Stimulated activated CD4-positive, alpha-beta T cell treated with anti-CD3 and anti-CD28 coated beads, Interleukin-15, amount 100 ng/mL, for 24 hours (primary cell): ENCODE data around the gene PIGQ.

Source experiments
- DNase-seq: peaks from one replicate; pipeline ENCODE4 v3.0.0-alpha.2; 2020

Gene PIGQ

DNA sequence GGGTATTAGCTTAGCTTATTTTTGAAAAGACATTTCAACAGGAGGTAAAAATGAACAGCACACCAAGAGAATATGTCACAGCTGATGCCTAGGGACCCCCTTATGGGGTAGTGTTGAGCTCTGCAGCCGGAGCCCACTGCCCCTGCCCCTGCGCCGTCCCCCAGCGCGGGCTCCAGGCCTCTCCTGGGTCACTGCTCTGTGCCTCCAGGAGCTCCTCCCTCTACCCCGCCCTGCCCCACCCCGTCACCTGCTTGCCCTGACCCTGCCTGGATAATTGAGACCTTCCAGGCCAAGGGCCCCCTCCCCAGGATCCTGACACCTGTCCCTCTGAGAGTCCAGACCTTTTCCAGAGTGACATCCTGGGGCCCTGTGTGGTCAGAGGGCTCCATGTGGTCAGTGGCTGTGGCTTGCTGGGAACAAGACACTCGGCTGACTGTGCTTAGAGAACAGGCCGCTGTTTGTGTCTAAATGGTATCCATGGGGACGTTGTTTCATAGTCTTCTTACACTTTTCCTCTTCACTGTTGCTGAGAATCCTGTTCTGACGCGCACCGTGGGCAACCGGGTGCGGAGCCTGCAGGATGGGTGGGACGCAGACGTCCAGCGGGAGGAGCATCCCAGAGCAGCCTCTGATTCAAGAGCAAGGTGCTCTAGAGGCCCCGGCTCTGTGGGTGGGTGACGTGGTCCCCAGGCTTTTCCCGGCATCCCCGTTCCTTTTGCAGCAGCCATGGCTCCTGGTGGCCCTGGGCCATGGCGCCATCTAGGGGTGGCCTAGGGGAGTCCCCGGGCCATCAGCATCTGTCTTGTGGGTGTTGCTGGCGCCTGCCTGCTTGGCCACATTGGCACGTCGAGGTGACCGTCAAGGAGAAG, 41.0 kb downstream of the PIGQ start:
- DNase-seq: peak; percentile 77

DNA sequence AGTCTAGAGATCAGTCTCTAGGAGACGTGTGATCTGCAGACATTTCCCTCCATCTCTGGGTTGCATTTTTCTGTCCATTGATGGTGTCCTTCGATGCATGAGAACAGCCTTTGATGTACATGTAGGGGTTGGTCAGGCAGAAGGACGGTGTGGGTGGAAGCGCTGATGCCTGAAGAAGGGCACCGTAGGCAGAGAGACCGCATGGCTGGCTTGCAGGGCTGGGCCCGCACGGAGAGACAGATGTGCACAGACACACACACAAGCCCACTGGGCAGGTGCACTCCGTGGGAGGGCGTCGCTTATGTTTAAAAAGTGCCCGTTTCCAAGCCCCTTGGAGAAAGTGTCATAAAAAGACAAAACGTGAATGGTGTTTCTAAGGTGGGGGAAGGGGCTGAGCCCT, 45.4 kb downstream of the PIGQ start:
- no peak for DNase-seq

DNA sequence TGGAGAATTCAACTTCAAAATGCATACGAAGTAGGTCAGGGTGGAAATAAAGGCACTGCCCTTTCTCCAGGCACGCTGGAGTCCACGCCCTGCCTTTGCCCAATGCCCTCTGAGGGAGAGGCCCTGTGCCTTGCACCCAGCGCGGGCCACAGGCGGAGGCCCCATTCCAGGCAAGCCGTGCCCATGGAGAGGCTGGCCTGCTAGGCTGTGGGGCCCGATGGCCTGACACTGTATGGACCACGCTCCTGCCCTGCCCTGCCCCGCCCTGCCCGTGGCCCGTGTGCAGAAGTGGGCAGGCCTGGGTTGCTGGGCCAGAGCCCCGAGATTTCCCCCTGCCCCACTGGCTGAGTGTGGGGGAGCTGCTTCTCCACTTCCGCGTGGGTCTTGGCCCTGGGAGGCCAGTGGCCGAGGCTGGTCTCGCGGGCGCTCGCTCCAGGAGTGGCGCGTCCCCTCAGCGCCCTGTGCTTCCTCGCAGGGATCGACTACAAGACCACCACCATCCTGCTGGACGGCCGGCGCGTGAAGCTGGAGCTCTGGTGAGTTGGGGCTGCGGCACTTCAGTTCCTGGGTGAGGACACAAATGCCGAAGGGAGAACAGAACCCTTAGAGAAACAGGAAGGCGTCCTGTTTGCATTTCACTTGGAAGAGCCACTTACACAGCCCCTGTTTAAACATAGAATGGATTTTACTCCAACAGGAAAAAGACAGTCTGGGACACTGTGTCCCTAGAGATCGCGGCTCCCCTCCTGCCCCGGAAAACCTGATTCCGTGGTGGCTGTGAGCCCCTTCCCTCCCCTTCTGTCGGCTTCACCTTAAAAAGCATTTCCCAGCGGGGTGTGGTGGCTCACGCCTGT, 47.2 kb downstream of the PIGQ start:
- DNase-seq: no peak

DNA sequence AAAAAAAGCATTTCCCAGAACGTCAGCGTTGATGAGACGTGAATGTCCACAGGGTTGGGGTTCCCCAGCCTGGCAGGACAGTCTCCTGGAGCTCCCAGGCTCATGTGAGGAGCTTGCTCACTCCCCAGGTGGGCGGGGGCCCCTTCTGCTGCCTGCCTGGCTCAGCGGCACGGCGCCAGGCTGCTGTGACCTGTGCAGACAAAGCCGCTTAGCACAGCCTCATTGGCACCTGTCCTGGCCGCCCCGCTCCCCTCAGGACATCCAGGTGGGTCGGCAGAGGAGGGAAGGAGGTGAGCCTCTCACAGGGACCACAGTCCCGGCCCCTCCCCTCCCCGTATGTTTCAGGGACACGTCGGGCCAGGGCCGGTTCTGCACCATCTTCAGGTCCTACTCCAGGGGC, 48.1 kb downstream of the PIGQ start:
- no peak for DNase-seq

DNA sequence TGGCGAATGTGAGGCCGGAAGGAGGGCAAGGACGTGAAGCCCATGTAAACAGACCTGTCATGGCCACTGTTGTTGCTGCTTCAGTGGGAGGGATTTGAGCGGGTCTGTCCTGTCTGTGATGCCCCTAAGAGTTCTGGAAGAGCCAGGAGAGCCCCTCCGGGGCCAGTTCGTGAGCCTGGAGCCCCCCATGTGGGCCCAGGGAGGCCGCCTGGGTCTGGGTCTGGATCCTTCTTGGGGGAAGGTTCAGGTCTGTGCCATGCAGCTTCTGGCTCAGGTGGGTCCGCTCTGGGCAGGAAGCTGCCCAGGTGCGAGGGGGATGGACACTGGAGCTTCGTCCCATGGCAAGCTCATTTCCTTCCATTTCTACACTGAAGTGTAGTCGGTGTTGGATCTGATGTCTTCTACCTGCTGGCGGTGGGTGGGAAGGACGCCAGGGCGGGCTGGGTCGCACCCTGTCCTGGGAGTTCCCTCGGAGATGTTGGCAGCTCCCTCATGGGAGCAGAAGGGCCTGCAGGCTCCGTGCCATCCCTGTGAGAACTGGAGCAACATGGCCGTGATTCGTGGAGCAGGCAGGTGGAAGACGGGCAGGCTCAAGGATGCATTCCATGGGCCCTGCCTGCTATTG, 49.8 kb downstream of the PIGQ start:
- DNase-seq: no peak

DNA sequence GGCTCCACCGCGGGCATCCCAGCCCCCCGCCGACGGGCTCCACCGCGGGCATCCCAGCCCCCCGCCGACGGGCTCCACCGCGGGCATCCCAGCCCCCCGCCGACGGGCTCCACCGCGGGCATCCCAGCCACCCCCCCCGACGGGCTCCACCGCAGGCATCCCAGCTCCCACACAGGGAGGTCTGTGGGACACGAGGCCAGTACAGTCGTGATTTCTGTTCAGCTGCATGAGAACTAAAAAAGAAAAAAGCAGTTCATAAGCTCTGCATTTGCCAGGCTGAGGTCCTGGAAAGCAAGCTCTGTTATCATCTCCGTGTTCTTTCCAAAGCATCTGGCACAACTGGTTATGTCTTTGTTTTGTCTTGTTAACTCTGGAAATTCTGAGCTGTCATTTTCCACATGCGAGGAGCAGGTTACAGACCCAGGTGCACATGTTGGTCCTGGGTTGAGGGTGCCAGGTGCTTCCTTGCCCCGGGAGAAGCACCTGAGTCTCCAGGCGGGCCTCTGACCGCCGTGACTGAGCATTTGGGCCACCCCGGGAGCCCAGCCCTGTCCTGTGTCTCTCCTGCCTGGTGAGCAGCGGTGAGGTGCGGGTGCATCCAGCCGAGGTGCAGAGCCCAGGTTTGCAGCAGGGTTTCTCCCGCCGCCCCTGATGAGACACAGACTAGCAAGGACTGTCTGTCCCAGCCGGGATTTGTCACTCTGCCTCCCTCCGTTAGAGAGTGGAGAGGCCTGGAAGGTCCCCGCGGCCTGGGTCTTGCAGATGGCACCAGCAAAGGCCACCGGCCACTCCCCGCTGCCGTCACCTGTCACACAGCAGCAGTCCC, 51.1 kb downstream of the PIGQ start:
- DNase-seq: no peak

DNA sequence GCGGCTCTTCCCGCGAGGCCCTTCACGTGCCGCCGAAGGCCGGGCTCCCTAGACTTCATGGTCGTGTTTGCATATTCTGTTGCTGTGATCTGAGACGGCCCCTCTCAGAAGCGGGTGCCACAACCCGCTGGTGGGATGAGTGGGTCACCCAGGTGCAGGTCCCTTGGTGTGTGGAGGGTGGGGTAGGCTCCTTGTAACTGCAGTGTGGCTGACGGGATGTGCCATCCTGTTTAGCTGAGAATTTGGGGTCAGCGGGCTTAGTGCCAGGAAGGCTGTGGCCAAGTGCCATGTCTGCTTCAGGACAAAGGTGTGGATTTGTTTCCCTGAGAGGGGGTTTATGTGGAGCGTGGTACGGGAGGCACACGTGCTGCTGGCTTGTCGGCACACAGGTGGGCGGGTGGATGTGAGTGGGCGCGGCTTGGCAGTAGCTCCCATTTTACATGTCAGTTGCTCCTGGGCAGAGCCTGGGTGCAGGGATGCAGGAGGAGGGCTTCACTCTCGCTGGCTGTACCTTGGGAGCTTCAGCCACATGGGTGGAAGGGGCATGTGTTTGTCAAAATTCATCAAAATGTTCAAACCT, 51.8 kb downstream of the PIGQ start:
- DNase-seq: no peak

DNA sequence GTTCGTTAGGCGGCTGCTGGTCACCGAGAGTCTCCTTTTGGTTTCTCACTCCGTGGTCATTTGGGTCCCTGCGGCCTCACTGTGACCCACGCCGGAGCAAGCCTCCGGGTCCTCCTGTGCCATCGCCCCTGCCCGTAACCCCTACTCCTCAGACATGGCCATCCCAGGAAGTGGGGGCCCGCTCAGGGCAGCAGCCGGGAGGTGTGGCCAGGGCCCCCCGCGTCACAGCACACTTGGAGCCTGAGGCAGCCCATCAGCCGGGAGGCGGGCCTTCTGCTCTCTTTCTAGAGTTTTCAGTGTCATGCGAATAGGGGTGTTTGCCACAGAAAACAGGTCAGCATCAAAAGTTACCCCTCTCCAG, 53.1 kb downstream of the PIGQ start:
- no peak for DNase-seq

DNA sequence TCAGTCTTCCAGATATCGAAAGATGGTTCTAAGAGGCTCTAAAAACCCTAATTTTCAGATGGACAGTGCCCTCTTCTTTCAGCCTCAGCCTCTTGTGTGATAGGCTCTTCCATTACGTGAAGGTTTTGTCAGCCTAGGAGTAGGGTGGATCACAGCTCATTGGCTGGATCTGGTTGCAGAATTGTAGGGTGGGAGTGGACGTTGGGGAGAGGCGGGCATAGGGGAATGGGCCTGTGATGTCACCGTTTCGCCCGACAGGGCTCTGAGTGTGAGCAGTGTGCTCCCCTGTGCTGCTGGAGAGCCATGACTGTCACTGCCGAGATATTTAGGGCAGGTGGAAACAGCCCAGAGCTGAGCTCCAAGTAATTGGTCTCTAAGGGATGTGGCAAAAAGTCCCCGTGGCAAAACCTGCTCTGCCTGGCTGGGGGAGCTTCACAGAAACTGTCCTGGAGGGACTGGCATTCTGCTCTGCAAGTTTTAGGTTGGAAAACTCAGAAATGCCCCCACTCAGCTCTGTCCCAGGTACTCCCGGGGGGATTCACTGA, 54.8 kb downstream of the PIGQ start:
- DNase-seq: no peak

DNA sequence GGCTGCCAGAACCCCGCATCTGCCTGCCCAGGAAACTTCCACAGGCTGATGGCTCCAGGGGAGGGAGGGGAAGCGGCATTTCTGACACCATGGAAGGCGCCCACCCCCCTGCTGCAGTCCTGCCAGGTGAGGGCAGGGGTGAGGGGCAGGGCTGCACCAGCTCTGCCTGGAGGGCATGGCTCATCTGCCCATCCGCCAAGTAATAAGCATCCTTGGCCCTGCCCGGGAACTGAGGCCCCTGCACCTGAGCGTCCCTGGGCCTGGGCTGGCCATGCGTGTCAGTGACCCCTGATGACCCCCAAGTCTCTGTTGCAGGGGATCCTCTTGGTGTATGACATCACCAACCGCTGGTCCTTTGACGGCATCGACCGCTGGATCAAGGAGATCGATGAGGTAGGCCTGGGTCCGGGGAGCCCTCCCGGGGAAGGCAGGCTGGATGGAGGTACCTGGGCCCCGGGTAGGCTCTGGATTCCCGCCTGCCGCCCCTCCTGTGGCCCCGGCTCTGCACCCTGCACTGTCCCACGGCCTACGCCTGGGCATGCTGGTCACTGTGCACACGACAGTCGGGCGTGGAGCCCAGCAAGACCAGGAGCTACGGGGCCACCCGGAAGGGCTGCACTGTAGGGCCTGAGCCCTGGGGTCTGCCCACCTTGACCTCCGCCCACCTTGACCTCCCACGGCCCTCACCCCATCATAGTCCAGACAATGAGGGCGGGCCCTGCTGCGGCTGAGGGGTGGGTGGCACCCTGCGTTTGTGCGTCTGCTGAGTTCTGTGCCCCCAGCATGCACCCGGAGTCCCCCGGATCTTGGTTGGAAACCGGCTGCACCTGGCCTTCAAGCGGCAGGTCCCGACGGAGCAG, 55.6 kb downstream of the PIGQ start:
- DNase-seq: no peak

DNA sequence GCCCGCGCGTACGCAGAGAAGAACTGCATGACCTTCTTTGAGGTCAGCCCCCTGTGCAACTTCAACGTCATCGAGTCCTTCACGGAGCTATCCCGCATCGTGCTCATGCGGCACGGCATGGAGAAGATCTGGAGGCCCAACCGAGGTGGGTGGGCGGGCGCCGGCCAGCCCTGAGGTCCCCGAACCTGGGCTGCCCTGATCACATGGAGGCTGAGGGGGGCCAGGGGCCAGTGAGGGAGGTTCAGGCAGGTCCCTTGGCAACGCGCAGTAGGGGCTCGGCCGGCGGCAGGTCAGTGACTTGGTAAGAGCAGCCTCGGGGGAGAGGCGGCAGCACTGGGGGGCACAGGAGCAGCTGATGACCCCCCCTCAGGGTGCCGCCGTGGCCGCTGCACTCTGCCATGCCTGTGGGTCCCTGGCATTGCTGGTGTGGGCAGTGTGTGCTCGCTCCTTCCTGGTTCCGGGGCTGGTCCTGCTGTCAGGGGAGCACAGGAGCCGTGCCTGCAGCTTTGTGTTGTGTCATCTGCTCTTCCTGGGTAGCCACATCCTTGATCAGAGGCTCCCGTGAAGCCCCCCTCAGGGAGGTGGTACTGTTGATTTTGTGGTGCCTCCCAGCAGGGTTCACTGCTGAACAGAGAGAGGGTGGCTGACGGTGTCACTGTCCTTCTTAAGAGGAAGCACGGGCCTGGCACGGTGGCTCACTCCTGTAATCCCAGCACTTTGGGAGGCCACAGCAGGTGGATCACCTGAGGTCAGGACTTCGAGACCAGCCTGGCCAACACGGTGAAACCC, 56.4 kb downstream of the PIGQ start:
- no peak for DNase-seq

DNA sequence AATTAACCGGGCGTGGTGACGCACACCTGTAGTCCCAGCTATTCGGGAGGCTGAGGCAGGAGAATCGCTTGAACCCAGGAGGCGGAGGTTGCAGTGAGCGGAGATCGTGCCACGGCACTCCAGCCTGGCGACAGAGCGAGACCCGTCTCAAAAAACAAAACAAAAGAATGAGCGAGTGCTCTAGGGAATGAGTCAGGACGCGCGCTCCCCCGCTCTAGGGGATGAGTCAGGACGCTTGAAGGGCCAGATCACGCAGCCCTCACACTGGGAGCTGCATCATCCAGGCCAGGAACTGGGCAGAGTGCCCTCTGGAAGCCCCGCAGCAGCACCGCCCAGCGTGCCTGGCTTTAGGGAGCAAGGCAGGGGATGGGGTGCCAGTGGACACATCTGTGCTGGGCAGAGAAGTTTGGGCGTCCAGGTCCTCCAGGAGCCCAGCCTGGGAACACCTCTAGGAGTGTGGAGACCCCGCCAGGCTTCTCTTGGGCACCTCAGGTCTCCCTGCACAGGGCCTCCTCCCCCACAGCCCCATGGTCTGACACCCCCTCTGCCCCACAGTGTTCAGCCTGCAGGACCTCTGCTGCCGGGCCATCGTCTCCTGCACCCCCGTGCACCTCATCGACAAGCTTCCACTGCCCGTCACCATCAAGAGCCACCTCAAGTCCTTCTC, 57.2 kb downstream of the PIGQ start:
- DNase-seq: no peak

DNA sequence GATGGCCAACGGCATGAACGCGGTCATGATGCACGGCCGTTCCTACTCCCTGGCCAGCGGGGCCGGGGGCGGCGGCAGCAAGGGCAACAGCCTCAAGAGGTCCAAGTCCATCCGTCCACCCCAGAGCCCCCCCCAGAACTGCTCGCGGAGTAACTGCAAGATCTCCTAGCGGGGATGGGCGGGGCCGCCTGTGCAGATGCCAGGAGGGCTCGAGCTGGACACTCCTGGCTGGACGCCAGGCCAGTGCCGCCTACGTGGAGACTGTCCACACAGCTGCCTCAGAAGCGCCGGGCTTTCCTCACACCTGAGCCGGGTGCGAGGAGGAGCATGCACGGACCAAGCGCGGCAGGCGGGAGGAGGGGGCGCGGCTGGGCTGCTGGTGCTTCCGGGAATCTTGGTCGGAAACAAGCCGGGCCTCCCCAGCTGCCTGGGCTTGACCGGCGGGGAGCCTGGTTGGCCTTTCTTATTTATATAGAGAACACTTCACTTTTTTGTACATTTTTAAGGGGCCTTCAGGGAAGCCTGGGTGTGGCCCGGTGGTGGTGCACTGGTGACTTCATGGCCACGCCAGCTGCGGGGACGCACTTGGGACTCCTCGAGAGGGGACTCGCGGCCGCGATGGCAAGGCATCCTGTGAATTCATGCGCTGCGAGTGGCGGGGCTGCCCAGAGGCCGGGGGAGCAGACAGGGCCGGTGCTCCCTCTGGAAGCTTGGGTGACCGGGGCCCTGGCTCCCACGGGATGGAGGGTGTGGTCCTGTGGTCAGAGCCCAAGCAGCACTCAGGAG, 57.9 kb downstream of the PIGQ start:
- DNase-seq: no peak

DNA sequence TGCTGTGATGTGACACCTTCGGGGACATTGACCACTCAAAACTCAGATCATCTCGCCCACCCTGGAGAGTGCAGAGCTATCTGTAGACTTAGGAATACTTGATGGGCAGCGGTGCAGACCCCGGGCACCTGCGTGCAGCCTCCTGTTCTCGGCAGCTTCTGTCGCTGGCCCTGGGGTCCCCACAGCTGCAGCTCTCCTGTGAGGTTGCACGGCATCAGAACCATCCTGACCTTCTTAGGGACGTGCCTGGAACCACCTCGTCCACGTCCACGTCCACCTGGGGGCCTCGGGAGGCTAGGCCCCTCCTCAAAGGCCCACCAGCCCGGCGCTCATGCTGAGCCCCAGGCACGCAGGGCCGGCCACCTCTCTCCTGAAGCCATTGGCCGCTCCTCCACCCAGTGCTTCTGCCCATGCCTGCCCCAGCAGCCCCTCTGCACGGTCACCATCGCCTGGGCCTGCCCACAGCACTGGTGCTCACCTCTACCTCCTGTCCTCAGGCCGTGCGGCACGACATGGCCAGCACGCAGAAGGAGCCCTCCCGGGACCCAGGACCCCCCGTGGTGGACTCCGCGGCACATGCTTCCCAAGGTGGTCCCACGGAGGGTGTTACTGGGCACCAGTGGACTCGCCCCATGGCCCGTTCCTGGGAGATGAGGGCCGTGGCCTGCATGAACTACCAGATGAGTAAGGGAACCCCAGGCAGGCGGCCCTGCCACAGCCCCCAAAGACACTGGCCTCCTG, 58.7 kb downstream of the PIGQ start:
- DNase-seq: no peak

DNA sequence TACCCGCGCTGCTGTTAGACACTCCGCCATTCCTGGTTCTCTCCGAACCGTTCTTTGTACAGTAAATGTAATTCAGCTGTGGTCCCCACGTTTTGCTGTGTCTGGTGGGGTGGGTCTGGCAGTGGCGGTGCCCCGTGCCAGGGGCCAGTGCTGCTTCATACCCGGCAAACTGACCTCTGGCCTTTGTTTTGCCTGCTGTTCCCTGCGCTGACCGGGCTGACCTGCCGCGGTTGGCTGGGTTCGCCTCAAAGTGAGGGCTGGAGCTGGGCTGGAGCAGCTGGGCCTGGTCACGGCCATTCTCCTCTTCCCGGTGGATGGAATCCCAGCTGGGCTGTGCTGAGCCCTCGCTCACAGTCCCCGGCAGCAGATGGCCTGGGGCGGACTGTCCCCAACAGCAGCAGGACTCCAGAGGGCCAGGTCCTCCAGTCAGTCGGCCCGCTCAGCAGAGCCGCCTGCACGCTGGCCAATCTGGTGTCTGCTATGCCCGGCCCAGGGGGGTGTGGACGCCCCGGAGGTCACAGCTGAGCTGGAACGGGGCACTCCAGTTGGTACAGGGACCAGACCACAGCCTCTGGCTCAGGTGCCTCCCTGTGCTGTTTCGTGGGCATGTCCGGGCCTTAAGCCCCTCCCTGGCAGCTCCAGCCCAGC, 59.5 kb downstream of the PIGQ start:
- DNase-seq: no peak

DNA sequence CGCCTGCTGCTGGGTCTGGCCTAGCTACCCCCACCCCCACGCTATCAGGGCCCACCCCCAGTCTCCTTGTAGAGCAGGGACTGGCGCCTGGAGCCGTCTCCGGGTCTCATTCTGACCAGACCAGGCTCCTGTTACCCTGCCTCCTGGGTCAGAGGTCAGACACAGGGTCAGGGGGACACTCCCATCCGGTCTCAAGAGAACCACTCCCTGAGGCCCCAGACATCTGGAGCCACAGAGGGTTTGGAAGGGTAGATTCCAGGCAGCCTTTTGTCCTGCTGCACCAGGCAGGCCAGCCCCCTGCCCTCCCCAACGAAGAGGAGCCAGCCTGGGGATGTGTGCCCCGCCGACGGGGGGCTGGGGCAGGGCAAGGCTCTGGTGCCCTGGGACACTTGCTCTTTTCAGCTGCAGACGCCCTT, 60.1 kb downstream of the PIGQ start:
- DNase-seq: no peak

DNA sequence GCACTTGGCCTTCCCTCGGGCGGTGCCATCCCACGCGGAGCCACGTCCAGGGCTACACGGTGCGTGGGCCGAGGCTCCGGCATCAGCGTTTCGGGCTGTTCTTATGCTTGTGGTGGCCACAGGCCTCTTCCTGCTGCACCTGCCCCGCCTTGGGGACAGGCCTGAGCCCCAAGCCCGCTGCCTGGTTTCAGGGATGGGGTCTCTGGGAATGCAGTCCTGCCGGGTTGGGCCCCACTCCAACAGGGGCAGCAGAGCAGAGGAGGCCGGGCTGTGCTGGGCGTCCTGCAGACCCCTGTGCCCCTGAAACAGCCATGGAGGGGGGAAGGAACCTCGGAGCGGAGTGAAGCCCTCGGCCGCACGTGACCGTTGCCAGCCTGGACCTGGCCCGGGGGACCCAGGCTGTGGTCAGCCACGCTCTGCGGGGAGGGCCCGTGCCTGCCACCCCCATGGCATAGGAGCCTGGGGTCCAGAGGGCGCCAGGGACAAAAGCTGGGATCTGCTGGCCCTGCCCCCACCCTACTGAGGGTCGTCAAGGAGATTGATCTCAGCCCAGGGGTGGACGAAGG, 60.6 kb downstream of the PIGQ start:
- no peak for DNase-seq
